Measurements from ENCODE around the gene RFPL2. TPM values are rescaled to one million over a fixed set of nuclear protein-coding genes. Genes with fewer than 3 reads are reported as not detected.

Gene RFPL2
- total and polyA plus RNA-seq, 12 donors = 0.24 TPM; not detected in 10

- H3K36me3 ChIP-seq (replicated peaks in 1 of 2) = no peaks in the 10 kb centered on the region
- no peak for DNase-seq
- no peaks in the 10 kb centered on the region for H3K9me3 ChIP-seq (replicated peaks in 1 of 3)
- intact Hi-C loops (cut with DNase I) = no loop called here
- H3K27me3 ChIP-seq = peaks cover 10% of the 10 kb centered on the region
- TF ChIP-seq POLR2A (IDR thresholded peaks at IDR 0.05) (no peak), CTCF (IDR thresholded peaks at IDR 0.05) (peak in 5 of 6 experiments; percentile 19 to 44 (median 32))
- H3K27ac ChIP-seq = no peak overlapping the region
- H3K4me3 ChIP-seq = no peak overlapping the region
- 73 to 87% (median 78%) methylated on average over 18 to 22 of the region's 22 CpGs for WGBS, 4 donors
- no peaks in the 10 kb centered on the region for H3K4me1 ChIP-seq (replicated peaks in 1 of 2)
These were observed 2.2 kb upstream of the RFPL2 start for GRCh38 chr22:32206774-32207758.

- no peak for DNase-seq
- Histone ChIP-seq H3K27ac (no peak overlapping the region), H3K9me3 (replicated peaks in 1 of 3) (no peaks in the 10 kb centered on the region), H3K4me3 (no peak overlapping the region), H3K36me3 (replicated peaks in 1 of 2) (no peaks in the 10 kb centered on the region), H3K4me1 (replicated peaks in 1 of 2) (no peaks in the 10 kb centered on the region), H3K27me3 (peaks cover 10% of the 10 kb centered on the region)
- TF ChIP-seq CTCF (IDR thresholded peaks at IDR 0.05) (no peak), POLR2A (IDR thresholded peaks at IDR 0.05) (no peak)
- intact Hi-C loops (cut with DNase I) = no loop called here
- 73 to 81% (median 79%) methylated on average over 8 to 30 of the region's 30 CpGs for WGBS, 4 donors
These were observed 1.3 kb upstream of the RFPL2 start for GRCh38 chr22:32205974-32206773.

GRCh38 chr22:32204040-32204855 lies 625 bp downstream of the RFPL2 start:
- 25 to 72% (median 52%) methylated on average over 13 to 42 of the region's 42 CpGs for WGBS, 4 donors
- no peak for DNase-seq
- H3K36me3 ChIP-seq (replicated peaks in 1 of 2) = no peaks in the 10 kb centered on the region
- no peaks in the 10 kb centered on the region for H3K9me3 ChIP-seq (replicated peaks in 1 of 3)
- no peak overlapping the region for H3K4me3 ChIP-seq
- no peaks in the 10 kb centered on the region for H3K4me1 ChIP-seq (replicated peaks in 1 of 2)
- peaks cover 10% of the 10 kb centered on the region for H3K27me3 ChIP-seq
- TF ChIP-seq CTCF (IDR thresholded peaks at IDR 0.05) = no peak
- H3K27ac ChIP-seq = no peak overlapping the region
- intact Hi-C loops (cut with DNase I) = no loop called here

All from adrenal gland (tissue), 12 donors.